ENCODE data around the gene CAMK1D.

DNA sequence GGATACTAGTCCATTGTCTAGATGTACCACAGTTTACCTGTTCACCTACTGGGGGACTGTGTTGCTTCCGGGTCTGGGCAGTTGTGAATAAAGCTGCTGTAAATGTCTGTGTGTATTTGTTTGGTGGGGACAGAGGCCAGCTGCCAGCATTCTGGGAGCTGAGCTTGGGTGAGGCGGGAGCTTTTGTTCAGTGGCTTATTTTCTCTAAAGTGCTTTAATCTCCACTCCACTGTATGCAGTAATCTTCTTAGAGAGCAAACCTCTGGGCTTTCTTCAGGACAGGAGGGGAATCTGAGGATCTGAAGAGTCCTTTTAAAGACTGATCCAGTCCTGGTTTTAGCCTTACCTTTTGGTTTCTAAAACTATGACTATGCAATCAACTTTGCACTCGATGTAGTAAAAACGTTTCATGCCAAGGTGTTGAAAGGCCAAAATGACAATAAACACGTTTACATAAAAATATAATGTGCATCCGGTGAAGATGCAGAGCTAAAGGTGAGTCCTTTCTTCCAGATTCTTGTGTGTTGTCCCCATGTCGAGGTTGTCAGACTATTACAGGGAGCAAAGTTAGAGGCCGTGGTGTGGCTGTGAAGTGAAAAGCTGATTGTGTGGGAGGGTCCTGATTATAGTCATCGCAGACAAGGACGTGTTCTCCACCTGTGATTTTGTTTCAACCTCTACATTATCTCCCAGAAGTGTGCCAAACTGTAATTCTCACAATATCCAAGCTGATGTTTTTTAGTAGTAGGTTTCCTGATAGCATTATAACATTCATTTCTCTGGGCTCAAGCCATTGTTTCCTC lies 279.8 kb downstream of the CAMK1D start:
- TF ChIP-seq, protein P1, sequence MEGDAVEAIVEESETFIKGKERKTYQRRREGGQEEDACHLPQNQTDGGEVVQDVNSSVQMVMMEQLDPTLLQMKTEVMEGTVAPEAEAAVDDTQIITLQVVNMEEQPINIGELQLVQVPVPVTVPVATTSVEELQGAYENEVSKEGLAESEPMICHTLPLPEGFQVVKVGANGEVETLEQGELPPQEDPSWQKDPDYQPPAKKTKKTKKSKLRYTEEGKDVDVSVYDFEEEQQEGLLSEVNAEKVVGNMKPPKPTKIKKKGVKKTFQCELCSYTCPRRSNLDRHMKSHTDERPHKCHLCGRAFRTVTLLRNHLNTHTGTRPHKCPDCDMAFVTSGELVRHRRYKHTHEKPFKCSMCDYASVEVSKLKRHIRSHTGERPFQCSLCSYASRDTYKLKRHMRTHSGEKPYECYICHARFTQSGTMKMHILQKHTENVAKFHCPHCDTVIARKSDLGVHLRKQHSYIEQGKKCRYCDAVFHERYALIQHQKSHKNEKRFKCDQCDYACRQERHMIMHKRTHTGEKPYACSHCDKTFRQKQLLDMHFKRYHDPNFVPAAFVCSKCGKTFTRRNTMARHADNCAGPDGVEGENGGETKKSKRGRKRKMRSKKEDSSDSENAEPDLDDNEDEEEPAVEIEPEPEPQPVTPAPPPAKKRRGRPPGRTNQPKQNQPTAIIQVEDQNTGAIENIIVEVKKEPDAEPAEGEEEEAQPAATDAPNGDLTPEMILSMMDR (IDR thresholded peaks at IDR 0.05): no peak
- TF ChIP-seq POLR2A (IDR thresholded peaks at IDR 0.05): no peak
